Activated naive CD8-positive, alpha-beta T cell treated with anti-CD3 and anti-CD28 coated beads, Interleukin-2, amount 10 ng/mL, durations not matched to agents 7 days and 5 days (primary cell): ENCODE data around the gene ABHD6. TPM values are rescaled to one million over a fixed set of nuclear protein-coding genes. Genes with fewer than 3 reads are reported as not detected.
"Not testable (repeated sequence)": the region's sequence is repeated elsewhere in the genome, so short reads cannot be mapped to it uniquely, and the experiment has no call there.

ENCODE experiments used
- ATAC-seq: fragments of 150-1000 bp; cut with Tn5 transposase; one replicate; pipeline ENCODE4 v1.10.0; 2021; ENCODE audit warnings: low read depth, moderate library complexity
- POLR2A ChIA-PET: fragments of 350-600 bp; sonication (Branson Sonifier 250); formaldehyde crosslinking; loops from one replicate; lab custom pipeline; 2021; ENCODE audit warnings: antibody characterized with exemption; lab: Charles Lee
- DNase-seq: peaks from one replicate; pipeline ENCODE4 v3.0.0; 2021
- H3K27ac Mint-ChIP-seq: one replicate; pipeline ENCODE4 v1.8.0; 2022; ENCODE audit warnings: mild to moderate bottlenecking, mixed read lengths
- H3K27me3 Mint-ChIP-seq: one replicate; pipeline ENCODE4 v1.8.0; 2022; ENCODE audit warnings: mild to moderate bottlenecking, moderate library complexity, mixed read lengths
- H3K36me3 Mint-ChIP-seq: one replicate; pipeline ENCODE4 v1.8.0; 2021; ENCODE audit warnings: mild to moderate bottlenecking, mixed read lengths
- H3K4me1 Mint-ChIP-seq: one replicate; pipeline ENCODE4 v1.8.0; 2021; ENCODE audit warnings: mixed read lengths
- H3K4me3 Mint-ChIP-seq: one replicate; pipeline ENCODE4 v1.8.0; 2022; ENCODE audit warnings: mild to moderate bottlenecking, moderate library complexity, mixed read lengths
- H3K9me3 Mint-ChIP-seq: one replicate; pipeline ENCODE4 v1.8.0; 2021; ENCODE audit warnings: mixed read lengths
- total RNA-seq, 2 experiments: library from RNA; stranded (reverse); gene quantifications; one replicate each; pipeline ENCODE4 v1.2.3, GENCODE V29; 2021

Gene ABHD6
- total RNA-seq, 2 experiments from 2014 or later = 4.4 to 5.3 TPM

DNA sequence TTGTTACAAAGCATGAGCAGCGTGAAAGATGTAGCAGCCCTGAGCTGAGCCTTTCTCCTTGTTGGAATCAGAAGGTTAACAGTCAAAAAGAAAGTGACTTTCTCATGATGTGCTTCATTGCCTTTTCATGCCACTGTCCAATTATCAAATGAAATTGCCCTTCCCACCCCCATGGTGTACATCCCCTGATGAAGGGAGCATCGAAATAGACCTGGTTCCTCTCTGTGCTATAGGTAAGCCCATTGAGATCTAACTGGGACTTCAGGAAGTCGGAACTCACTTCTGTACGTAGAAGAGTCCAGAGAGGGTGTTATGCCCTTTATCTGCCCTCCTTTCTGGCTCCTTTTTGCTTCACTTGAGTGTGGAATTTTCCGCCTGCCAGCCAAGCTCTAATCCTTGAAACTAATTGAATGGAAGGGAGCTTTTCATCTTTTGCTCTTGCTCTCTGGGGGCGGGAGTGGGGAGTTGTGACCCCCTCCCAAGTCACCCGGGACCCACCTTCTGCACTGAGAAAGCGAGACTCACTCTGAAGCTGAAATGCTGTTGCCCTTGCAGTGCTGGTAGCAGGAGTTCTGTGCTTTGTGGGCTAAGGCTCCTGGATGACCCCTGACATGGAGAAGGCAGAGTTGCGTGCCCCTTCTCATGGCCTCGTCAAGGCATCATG lies 20.9 kb downstream of the ABHD6 start:
- ATAC-seq (no peak), DNase-seq (no peak)
- no peaks in the 10 kb centered on the region for H3K27me3 Mint-ChIP-seq
- no peak overlapping the region for H3K4me3 Mint-ChIP-seq
- no peaks in the 10 kb centered on the region for H3K9me3 Mint-ChIP-seq
- H3K27ac Mint-ChIP-seq = no peak overlapping the region
- H3K36me3 Mint-ChIP-seq = peaks cover 7% of the 10 kb centered on the region
- H3K4me1 Mint-ChIP-seq = peaks cover 6% of the 10 kb centered on the region
- POLR2A ChIA-PET = no interaction called here

GRCh38 chr3:58260261-58260731 lies 22.7 kb downstream of the ABHD6 start:
- no peak for DNase-seq
- H3K4me3 Mint-ChIP-seq = no peak overlapping the region
- ATAC-seq = peak; percentile 67
- POLR2A ChIA-PET = no interaction called here
- no peak overlapping the region for H3K27ac Mint-ChIP-seq
- no peaks in the 10 kb centered on the region for H3K9me3 Mint-ChIP-seq
- peaks cover 6% of the 10 kb centered on the region for H3K4me1 Mint-ChIP-seq
- no peaks in the 10 kb centered on the region for H3K27me3 Mint-ChIP-seq
- peaks cover 7% of the 10 kb centered on the region for H3K36me3 Mint-ChIP-seq

GRCh38 chr3:58260733-58261132 lies 23.1 kb downstream of the ABHD6 start:
- POLR2A ChIA-PET = no interaction called here
- no peak overlapping the region for H3K4me3 Mint-ChIP-seq

DNA sequence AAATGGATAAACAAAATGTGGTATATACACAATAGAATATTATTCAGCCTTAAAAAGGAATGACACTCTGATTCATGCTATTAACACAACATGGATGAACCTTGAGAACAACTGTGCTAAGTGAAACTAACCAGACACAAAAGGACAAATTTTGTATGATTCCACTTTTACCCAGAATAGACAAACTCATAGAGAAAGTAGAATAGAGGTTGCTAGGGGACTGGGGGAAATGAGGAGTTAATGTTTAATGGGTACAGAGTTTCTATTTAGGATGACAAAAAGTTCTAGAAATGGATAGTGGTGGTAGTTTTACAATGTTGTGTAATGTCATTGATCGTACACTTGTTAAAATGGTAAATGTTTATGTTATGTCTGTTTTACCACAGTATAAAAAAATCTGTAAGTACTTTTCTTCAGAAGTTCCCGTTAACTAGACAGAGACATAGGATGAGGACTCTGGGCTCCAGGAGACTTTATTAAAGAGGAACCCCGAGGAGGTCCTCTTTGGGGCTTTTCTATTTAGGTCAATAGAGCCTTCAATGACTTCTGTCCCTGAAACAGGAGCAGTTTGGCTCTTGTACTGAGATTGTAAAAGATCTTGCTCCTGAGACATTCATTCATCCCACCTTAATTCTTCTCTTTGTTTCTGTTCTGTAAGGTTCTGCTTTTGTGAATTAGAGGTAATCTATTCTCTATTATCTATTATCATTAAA lies 24.5 kb downstream of the ABHD6 start:
- H3K4me1 Mint-ChIP-seq = peaks cover 6% of the 10 kb centered on the region
- no peak overlapping the region for H3K4me3 Mint-ChIP-seq
- no peaks in the 10 kb centered on the region for H3K9me3 Mint-ChIP-seq
- POLR2A ChIA-PET = no interaction called here
- DNase-seq (no peak), ATAC-seq (no peak)
- no peaks in the 10 kb centered on the region for H3K27me3 Mint-ChIP-seq
- H3K36me3 Mint-ChIP-seq = peaks cover 5% of the 10 kb centered on the region
- no peak overlapping the region for H3K27ac Mint-ChIP-seq

More at GRCh38 chr3:58260733-58261132, 23.1 kb downstream of the ABHD6 start:
- no peaks in the 10 kb centered on the region for H3K9me3 Mint-ChIP-seq
- H3K27me3 Mint-ChIP-seq = no peaks in the 10 kb centered on the region
- peaks cover 6% of the 10 kb centered on the region for H3K4me1 Mint-ChIP-seq
- H3K27ac Mint-ChIP-seq = no peak overlapping the region
- DNase-seq (no peak), ATAC-seq (peak; percentile 14)
- H3K36me3 Mint-ChIP-seq = peaks cover 7% of the 10 kb centered on the region

DNA sequence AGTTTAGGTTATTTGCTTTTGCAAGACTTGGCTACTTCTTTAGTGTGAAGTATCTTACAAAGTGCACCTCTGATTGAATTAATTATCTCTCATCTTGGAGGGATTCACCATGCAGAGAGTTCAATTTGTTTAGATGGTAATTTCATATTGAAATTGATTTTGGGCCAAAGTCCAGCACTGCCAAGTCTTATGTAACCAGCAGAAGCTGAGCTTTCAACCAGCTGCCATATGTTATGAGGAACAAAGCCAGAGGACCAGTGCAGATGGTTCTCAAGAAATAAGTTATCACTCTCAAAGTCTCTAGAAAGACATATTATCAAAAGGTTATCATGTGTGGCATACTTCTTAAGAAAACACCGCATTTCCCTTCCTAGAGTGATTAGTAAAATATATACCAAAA lies 29.0 kb downstream of the ABHD6 start:
- H3K36me3 Mint-ChIP-seq = peaks cover 4% of the 10 kb centered on the region
- no peaks in the 10 kb centered on the region for H3K9me3 Mint-ChIP-seq
- DNase-seq (no peak), ATAC-seq (no peak)
- no peak overlapping the region for H3K4me3 Mint-ChIP-seq
- H3K4me1 Mint-ChIP-seq = no peaks in the 10 kb centered on the region
- H3K27ac Mint-ChIP-seq = no peak overlapping the region
- no peaks in the 10 kb centered on the region for H3K27me3 Mint-ChIP-seq
- POLR2A ChIA-PET = no interaction called here

GRCh38 chr3:58267543-58267942 lies 30.0 kb downstream of the ABHD6 start:
- not testable (repeated sequence) for H3K27ac Mint-ChIP-seq

DNA sequence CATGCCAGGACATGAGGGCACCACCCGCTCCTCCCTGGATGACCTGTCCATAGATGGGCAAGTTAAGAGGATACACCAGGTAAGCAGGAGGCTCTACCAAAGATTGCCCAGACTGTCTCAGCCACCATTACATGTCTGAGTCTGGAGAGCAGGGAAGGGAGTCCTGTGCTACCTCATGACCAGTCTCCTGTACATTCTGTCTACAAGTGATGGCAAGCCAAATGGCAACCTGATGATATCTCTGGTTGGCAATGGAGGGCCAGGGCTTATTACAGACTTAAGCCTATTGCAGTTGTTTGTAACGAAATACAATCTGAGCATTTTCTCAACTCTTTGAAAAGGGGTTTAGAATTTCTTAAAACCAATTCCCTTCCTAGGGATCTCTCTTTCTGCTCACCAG lies 31.8 kb downstream of the ABHD6 start:
- Mint-ChIP-seq H3K27ac (no peak overlapping the region), H3K4me3 (no peak overlapping the region), H3K9me3 (no peaks in the 10 kb centered on the region), H3K36me3 (peaks cover 5% of the 10 kb centered on the region), H3K27me3 (no peaks in the 10 kb centered on the region), H3K4me1 (no peaks in the 10 kb centered on the region)
- no peak for ATAC-seq
- no peak for DNase-seq
- POLR2A ChIA-PET = no interaction called here

More at GRCh38 chr3:58267543-58267942, 30.0 kb downstream of the ABHD6 start:
- POLR2A ChIA-PET, H3K36me3 Mint-ChIP-seq, H3K4me1 Mint-ChIP-seq, ATAC-seq, DNase-seq, H3K27me3 Mint-ChIP-seq, H3K4me3 Mint-ChIP-seq, H3K9me3 Mint-ChIP-seq: not testable (repeated sequence)

- no peak overlapping the region for H3K4me3 Mint-ChIP-seq
- no peaks in the 10 kb centered on the region for H3K9me3 Mint-ChIP-seq
- ATAC-seq = no peak
- peaks cover 8% of the 10 kb centered on the region for H3K36me3 Mint-ChIP-seq
- H3K27ac Mint-ChIP-seq = no peak overlapping the region
- H3K4me1 Mint-ChIP-seq = no peaks in the 10 kb centered on the region
- DNase-seq = no peak
- POLR2A ChIA-PET = no interaction called here
- no peaks in the 10 kb centered on the region for H3K27me3 Mint-ChIP-seq
Observed at GRCh38 chr3:58270485-58270884, 32.9 kb downstream of the ABHD6 start.

DNA sequence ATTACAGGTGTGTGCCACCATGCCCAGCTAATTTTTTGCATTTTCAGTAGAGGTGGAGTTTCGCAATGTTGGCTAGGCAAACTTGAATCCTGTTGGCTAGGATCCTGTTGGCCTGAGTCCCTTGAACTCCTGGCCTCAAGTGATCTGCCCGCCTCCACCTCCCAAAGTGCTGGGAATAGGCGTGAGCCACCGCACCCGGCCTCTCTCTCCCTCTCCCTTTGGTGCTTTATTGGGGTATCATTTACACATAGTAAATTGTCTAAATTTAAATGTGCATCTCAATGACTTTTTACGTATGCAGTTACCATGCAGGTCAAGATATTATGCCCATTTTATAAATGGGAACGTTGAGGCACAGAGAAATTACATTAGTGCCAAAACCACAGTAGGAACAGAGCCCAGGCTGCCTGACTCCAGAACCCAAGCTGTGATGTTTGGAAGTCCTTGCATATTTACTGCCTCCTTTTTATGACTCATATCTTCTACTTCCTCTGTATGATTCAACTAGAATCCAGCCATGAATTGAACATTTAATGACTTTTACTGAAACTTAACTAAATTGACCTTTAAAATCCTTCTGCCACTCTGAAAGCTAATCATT lies 34.4 kb downstream of the ABHD6 start:
- Mint-ChIP-seq H3K4me3 (no peak overlapping the region), H3K4me1 (no peaks in the 10 kb centered on the region), H3K27me3 (no peaks in the 10 kb centered on the region), H3K27ac (no peak overlapping the region), H3K36me3 (peaks cover 13% of the 10 kb centered on the region), H3K9me3 (peaks cover 4% of the 10 kb centered on the region)
- DNase-seq (no peak), ATAC-seq (no peak)
- POLR2A ChIA-PET = no interaction called here

DNA sequence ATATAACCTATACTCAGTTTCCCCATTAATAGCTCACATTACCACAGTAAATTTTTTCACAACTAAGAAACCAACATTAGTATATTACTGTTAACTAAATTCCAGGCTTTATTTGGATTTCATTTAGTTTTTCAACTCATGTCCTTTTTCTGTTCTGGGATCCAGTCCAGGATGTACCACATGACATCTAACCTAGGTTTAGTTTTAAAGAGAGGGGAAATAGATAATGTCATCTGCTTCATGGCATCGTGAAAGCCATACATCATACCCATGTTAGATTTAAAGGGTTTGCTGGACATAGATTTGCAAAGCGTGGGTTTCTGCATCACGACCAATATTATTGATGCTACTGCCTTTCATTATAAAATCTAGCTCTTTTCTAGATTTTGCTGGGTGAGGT lies 35.3 kb downstream of the ABHD6 start:
- POLR2A ChIA-PET = no interaction called here
- Mint-ChIP-seq H3K9me3 (peaks cover 7% of the 10 kb centered on the region), H3K27ac (no peak overlapping the region), H3K27me3 (no peaks in the 10 kb centered on the region), H3K4me3 (no peak overlapping the region), H3K4me1 (no peaks in the 10 kb centered on the region), H3K36me3 (peaks cover 17% of the 10 kb centered on the region)
- no peak for ATAC-seq
- no peak for DNase-seq

- ATAC-seq, H3K9me3 Mint-ChIP-seq, DNase-seq, H3K4me1 Mint-ChIP-seq, POLR2A ChIA-PET, H3K4me3 Mint-ChIP-seq, H3K27ac Mint-ChIP-seq, H3K27me3 Mint-ChIP-seq: not testable (repeated sequence)
- peaks cover 20% of the 10 kb centered on the region for H3K36me3 Mint-ChIP-seq
Observed at GRCh38 chr3:58273362-58273761, 35.8 kb downstream of the ABHD6 start.

DNA sequence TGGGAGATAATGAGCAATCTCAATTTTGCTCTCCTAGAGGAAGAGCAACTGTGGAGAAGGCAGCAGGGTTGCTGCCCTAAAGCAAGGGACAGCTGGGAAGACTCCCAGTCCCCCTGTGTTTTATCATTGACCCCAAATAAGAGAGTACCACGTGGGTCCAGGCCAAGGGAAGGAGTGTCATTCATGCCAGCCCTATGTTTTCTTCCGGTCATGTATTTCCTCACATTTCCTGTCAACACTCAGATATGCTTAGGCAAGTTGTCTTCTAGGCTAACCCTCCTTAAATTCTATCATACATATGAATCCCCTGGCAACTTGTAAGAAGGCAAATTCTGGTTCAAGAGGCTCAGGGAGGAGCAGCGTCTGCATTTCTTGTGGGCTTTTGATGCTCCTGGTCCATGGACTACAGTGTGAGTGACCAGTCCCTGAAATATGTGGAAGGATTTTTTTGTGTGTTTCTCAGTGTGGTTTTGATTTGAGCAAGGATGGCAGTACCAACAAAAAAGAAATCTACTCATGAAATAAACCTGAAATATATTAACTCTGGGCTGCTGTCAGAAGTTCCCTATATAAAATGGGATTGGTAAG lies 36.5 kb downstream of the ABHD6 start:
- H3K4me3 Mint-ChIP-seq = no peak overlapping the region
- POLR2A ChIA-PET = no interaction called here
- H3K27ac Mint-ChIP-seq = no peak overlapping the region
- ATAC-seq (no peak), DNase-seq (no peak)
- H3K9me3 Mint-ChIP-seq = peaks cover 7% of the 10 kb centered on the region
- H3K27me3 Mint-ChIP-seq = no peaks in the 10 kb centered on the region
- peaks cover 27% of the 10 kb centered on the region for H3K36me3 Mint-ChIP-seq
- H3K4me1 Mint-ChIP-seq = no peaks in the 10 kb centered on the region

DNA sequence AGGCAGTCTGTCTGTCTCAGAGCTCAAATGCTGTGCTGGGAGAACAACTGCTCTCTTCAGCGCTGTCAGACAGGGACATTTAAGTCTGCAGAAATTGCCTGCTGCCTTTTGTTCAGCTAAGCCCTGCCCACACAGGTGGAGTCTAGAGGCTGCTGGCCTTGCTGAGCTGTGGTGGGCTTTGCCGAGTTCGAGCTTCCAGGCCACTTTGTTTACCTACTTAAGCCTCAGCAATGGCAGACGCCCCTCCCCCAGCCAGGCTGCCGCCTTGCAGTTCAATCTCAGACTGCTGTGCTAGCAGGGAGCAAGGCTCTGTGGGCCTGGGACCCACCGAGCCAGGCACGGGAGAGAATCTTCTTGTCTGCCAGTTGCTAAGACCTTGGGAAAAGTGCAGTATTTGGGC lies 43.5 kb downstream of the ABHD6 start:
- DNase-seq = no peak
- ATAC-seq = no peak
- Mint-ChIP-seq H3K4me3 (no peak overlapping the region), H3K27ac (no peak overlapping the region), H3K9me3 (peaks cover 5% of the 10 kb centered on the region), H3K27me3 (no peaks in the 10 kb centered on the region), H3K36me3 (peaks cover 20% of the 10 kb centered on the region), H3K4me1 (no peaks in the 10 kb centered on the region)
- POLR2A ChIA-PET = no interaction called here
